ENCODE data around the gene SCUBE3. TPM values are rescaled to one million over a fixed set of nuclear protein-coding genes. Genes with fewer than 3 reads are reported as not detected.

SCUBE3 gene
- total and polyA plus RNA-seq, 9 of the 15 experiments (the other 6 are each of a cell fraction or from before 2014, with no cell fraction given): 0.01 to 0.11 TPM; not detected in 7

- H3K36me3 ChIP-seq (ENCODE audit: control insufficient read depth, insufficient read depth, low read length): no peaks in the 10 kb centered on the region
- H3K4me2 ChIP-seq (ENCODE audit: insufficient read depth, low read length): no peak overlapping the region
- H3K27me3 ChIP-seq (ENCODE audit: control insufficient read depth in 2 of 2, insufficient read depth in 2 of 2, low read length in 2 of 2): no peaks in the 10 kb centered on the region
- peaks cover 13 to 38% of the 10 kb centered on the region in 2 experiments for H3K4me1 ChIP-seq (replicated peaks in 1 of 2; ENCODE audit: control insufficient read depth in 2 of 2, insufficient read depth in 2 of 2, low read length in 2 of 2)
- CTCF ChIA-PET (ENCODE audit: low intra/inter-chr PET ratio): no interaction called here
- ATAC-seq: no peak
- H3K9ac ChIP-seq (ENCODE audit: insufficient read depth in 1 of 2, low read depth in 2 of 2, low read length in 2 of 2): peak overlapping the region in 1 of 2 experiments; percentile 33; a peak in 1 of 4 replicates
- H4K20me1 ChIP-seq (replicated peaks; ENCODE audit: control insufficient read depth, insufficient read depth, low read length): no peaks in the 10 kb centered on the region
- DNase-seq (ENCODE audit: extremely low read depth in 1 of 4, low spot score in 3 of 4): no peak
- POLR2A ChIA-PET: interaction anchor here (1.7 to 3.2 kb wide), 2 partner anchors 8 to 205 kb away, joined by 5 to 34 read pairs; partner anchors contain the start of gene ZNF76
- H2AFZ ChIP-seq (ENCODE audit: low read depth, low read length): no peak overlapping the region
- no peak overlapping the region for H3K27ac ChIP-seq (ENCODE audit: extremely low read depth, low read depth, low read length)
- no peaks in the 10 kb centered on the region for H3K9me1 ChIP-seq (ENCODE audit: control insufficient read depth, insufficient read depth, low read length)
- no TSS peak for BruUV-seq (replicated peaks)
- H3K4me3 ChIP-seq: no peak overlapping the region
- intact Hi-C loops (cut with micrococcal nuclease) (no loop called here), in situ Hi-C loops (cut with MboI) (no loop called here)
- no peaks in the 10 kb centered on the region for H3K9me3 ChIP-seq (replicated peaks; ENCODE audit: control insufficient read depth, insufficient read depth, low read depth, low read length)
- WGBS (ENCODE audit: insufficient coverage, low coverage, missing lambda C conversion rate): 75% methylated on average over 8 of the region's 8 CpGs
- no peak for TF ChIP-seq SNAPC5 (CRISPR knock-in tag; IDR thresholded peaks at IDR 0.05)
- no peak for TF ChIP-seq ZNF586 (CRISPR knock-in tag; conservative IDR thresholded peaks at IDR 0.05)
- TF ChIP-seq KDM2B (CRISPR knock-in tag; IDR thresholded peaks at IDR 0.05): no peak
- 0 out of 2 replicates have a peak, but pooled peaks have one; percentile 4 for TF ChIP-seq ATF3 (IDR thresholded peaks at IDR 0.05)
- no peak for TF ChIP-seq ATF3 (CRISPR knock-in tag; conservative IDR thresholded peaks at IDR 0.05)
- TF ChIP-seq SP2 (IDR thresholded peaks at IDR 0.05; ENCODE audit: extremely low read depth, low read depth, low read length, poor library complexity, severe bottlenecking): no peak
- TF ChIP-seq CBX3 (IDR thresholded peaks at IDR 0.05; ENCODE audit: borderline replicate concordance in 1 of 2, low read length in 2 of 2): no peak
- H3K79me2 ChIP-seq (ENCODE audit: control insufficient read depth, insufficient read depth, low read length): no peaks in the 10 kb centered on the region
- FAIRE-seq: no peak
Observed at GRCh38 chr6:35267446-35267845, 53.7 kb downstream of the SCUBE3 start.
